HG03095 (cell line): ENCODE results near the gene IQGAP1.

Experiments
- ATAC-seq: cut with Tn5 transposase; IDR thresholded peaks from one replicate; pipeline ENCODE4 v1.9.1; 2021; ENCODE audit warnings: moderate library complexity; ENCODE audit not compliant: unreplicated experiment

Gene IQGAP1

GRCh38 chr15:90524018-90524803 is 136.2 kb downstream of the IQGAP1 start:
- peak; percentile 75 for ATAC-seq

- ATAC-seq, result no peak
Observed at GRCh38 chr15:90529011-90529370, 140.9 kb downstream of the IQGAP1 start.

- peak; percentile 78 for ATAC-seq
Observed at GRCh38 chr15:90529371-90530249, 141.6 kb downstream of the IQGAP1 start, which contains the start of gene CRTC3. TSS of gene CRTC3 (plus strand) at chr15:90529923. CDS start at chr15:90530072, 149 bp downstream.

- ATAC-seq, result peak; percentile 39
Observed at GRCh38 chr15:90530250-90531051, 142.4 kb downstream of the IQGAP1 start.

- no peak for ATAC-seq
Observed at GRCh38 chr15:90531147-90531546, 143.1 kb downstream of the IQGAP1 start.

GRCh38 chr15:90535254-90535653 is 147.2 kb downstream of the IQGAP1 start:
- ATAC-seq, result no peak

- ATAC-seq, result no peak
Observed at GRCh38 chr15:90539789-90540188, 151.7 kb downstream of the IQGAP1 start.

- no peak for ATAC-seq
Observed at GRCh38 chr15:90540768-90541167, 152.7 kb downstream of the IQGAP1 start.

GRCh38 chr15:90545095-90545494 is 157.1 kb downstream of the IQGAP1 start:
- no peak for ATAC-seq

- no peak for ATAC-seq
Observed at GRCh38 chr15:90547540-90547939, 159.5 kb downstream of the IQGAP1 start.

GRCh38 chr15:90550919-90551318 is 162.9 kb downstream of the IQGAP1 start:
- no peak for ATAC-seq
